ENCODE data around the gene POLR3A. TPM values are rescaled to one million over a fixed set of nuclear protein-coding genes. Genes with fewer than 3 reads are reported as not detected.

The POLR3A gene
- total and polyA plus RNA-seq, 2 of the 13 experiments (the other 11 are each of a cell fraction or from before 2014, with no cell fraction given): 13.6 to 19.2 TPM

DNA sequence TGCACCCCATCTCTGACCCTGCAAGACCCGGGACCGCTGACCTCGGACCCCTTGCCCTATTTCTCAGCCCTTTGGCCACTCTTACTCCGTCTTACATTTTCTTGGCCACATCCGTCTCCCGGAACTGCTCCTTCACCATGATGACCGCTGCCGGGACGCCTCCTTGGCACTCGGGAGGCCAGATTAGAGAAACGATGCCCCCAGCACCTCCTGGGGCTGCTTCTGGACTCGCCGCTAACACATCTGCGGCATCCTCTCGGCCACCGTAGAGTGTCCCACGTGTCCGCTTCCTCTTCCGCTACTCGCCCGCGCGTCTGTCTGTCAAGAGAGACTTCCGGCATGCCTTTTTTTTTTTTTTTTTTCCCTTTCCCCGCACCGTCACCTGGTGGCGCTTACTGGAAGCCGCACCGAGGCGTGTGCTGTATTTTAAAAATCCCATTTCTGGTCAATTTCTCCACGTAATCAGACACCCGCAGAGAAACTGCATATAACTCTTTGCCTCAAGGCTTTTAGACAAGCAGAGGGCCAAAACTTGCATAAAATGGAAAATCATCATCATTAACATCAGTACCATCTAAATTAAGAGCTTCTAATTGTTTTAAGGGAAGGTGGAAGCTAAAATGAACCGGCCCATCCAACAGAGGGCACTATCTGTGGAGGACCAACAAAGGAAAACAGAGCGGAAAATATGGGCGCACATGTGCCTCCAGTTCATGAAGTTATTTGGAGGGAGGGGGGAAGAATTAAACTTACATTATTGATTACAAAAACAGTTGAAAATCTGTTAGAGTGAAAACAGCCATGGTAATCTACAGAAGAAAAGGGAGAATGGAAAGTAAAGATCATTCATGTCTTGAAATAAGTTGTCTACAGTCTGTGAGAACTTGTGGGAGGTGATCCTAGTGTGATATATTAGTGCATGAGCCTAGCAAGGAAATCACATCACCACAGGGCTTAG, at the start of gene POLR3A (continued):
- TF ChIP-seq TAF15 (IDR thresholded peaks at IDR 0.05; ENCODE audit: low read depth, low read length, poor library complexity, severe bottlenecking) (no peak), RXRB (CRISPR knock-in tag; IDR thresholded peaks at IDR 0.05; ENCODE audit: borderline replicate concordance) (0 out of 2 replicates have a peak, but pooled peaks have one; percentile 11), ZNF256 (CRISPR knock-in tag; conservative IDR thresholded peaks at IDR 0.05) (0 out of 2 replicates have a peak, but pooled peaks have one; percentile 24), ZNF615 (CRISPR knock-in tag; IDR thresholded peaks at IDR 0.05; ENCODE audit: borderline replicate concordance) (peak; percentile 64; the same call in 1 of the 2 replicates), PTBP1 (IDR thresholded peaks at IDR 0.05; ENCODE audit: low read depth, low read length, poor library complexity, severe bottlenecking) (peak; percentile 82), AHDC1 (CRISPR knock-in tag; IDR thresholded peaks at IDR 0.05; ENCODE audit: borderline replicate concordance) (no peak), NFIC (IDR thresholded peaks at IDR 0.05; ENCODE audit: low read length) (0 out of 2 replicates have a peak, but pooled peaks have one; percentile 17), MIXL1 (CRISPR knock-in tag; IDR thresholded peaks at IDR 0.05) (0 out of 2 replicates have a peak, but pooled peaks have one; percentile 7), HMG20A (CRISPR knock-in tag; IDR thresholded peaks at IDR 0.05; ENCODE audit: borderline replicate concordance) (no peak), SNAPC5 (CRISPR knock-in tag; IDR thresholded peaks at IDR 0.05; ENCODE audit: borderline replicate concordance) (no peak), POLR2G (IDR thresholded peaks at IDR 0.05; ENCODE audit: low read depth, low read length) (peak; percentile 92), ZNF607 (CRISPR knock-in tag; IDR thresholded peaks at IDR 0.05; ENCODE audit: borderline replicate concordance) (no peak; the same call in 1 of the 2 replicates), MTF2 (CRISPR knock-in tag; IDR thresholded peaks at IDR 0.05; ENCODE audit: borderline replicate concordance) (peak; percentile 55; the same call in 1 of the 2 replicates), CSRNP1 (CRISPR knock-in tag; IDR thresholded peaks at IDR 0.05) (0 out of 2 replicates have a peak, but pooled peaks have one; percentile 53)
- TF ChIP-seq, protein P1, sequence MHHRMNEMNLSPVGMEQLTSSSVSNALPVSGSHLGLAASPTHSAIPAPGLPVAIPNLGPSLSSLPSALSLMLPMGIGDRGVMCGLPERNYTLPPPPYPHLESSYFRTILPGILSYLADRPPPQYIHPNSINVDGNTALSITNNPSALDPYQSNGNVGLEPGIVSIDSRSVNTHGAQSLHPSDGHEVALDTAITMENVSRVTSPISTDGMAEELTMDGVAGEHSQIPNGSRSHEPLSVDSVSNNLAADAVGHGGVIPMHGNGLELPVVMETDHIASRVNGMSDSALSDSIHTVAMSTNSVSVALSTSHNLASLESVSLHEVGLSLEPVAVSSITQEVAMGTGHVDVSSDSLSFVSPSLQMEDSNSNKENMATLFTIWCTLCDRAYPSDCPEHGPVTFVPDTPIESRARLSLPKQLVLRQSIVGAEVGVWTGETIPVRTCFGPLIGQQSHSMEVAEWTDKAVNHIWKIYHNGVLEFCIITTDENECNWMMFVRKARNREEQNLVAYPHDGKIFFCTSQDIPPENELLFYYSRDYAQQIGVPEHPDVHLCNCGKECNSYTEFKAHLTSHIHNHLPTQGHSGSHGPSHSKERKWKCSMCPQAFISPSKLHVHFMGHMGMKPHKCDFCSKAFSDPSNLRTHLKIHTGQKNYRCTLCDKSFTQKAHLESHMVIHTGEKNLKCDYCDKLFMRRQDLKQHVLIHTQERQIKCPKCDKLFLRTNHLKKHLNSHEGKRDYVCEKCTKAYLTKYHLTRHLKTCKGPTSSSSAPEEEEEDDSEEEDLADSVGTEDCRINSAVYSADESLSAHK (CRISPR knock-in tag; IDR thresholded peaks at IDR 0.05; ENCODE audit: borderline replicate concordance): no peak
